Liver (tissue), 9 donors: Measurements from ENCODE around the gene GSE1. TPM values are rescaled to one million over a fixed set of nuclear protein-coding genes. Genes with fewer than 3 reads are reported as not detected.

Experiments used
- DNase-seq: peaks from one replicate; pipeline ENCODE4 v3.0.0-alpha.2; 2017; ENCODE audit warnings: low spot score
- H3K27ac ChIP-seq, 2 donors: one replicate each; pipeline ENCODE4 v1.7.0; 2013; ENCODE audit warnings: inconsistent platforms in 2 of 2, low read length in 2 of 2, control low read depth in 1 of 2, low read depth in 1 of 2, mild to moderate bottlenecking in 1 of 2
- H3K27me3 ChIP-seq, 4 donors: one replicate each; pipeline versions ENCODE4 v1.6.1 to v1.7.0; 2013; ENCODE audit warnings: low read length in 3 of 4, inconsistent platforms in 1 of 4, mild to moderate bottlenecking in 1 of 4, moderate library complexity in 1 of 4; ENCODE audit not compliant: control insufficient read depth in 4 of 4, insufficient read depth in 4 of 4
- H3K36me3 ChIP-seq, 4 donors: one replicate each; pipeline versions ENCODE4 v1.6.1 to v1.7.0; 2013; ENCODE audit warnings: low read length in 3 of 4, mild to moderate bottlenecking in 3 of 4, low read depth in 1 of 4, moderate library complexity in 1 of 4; ENCODE audit not compliant: control insufficient read depth in 4 of 4, insufficient read depth in 3 of 4
- H3K4me1 ChIP-seq, 4 donors: one replicate each; pipeline versions ENCODE4 v1.6.1 to v1.7.0; 2013; ENCODE audit warnings: low read length in 3 of 4, mild to moderate bottlenecking in 3 of 4, moderate library complexity in 1 of 4; ENCODE audit not compliant: control insufficient read depth in 4 of 4, insufficient read depth in 4 of 4
- H3K4me3 ChIP-seq, 3 donors: one replicate each; pipeline versions ENCODE4 v1.6.1 to v1.7.0; 2013; ENCODE audit warnings: low read length in 3 of 3, control low read depth in 1 of 3, low read depth in 1 of 3, mild to moderate bottlenecking in 1 of 3
- H3K9ac ChIP-seq, 2 donors: one replicate each; pipeline ENCODE4 v1.7.0; 2013; ENCODE audit warnings: low read length in 2 of 2, mild to moderate bottlenecking in 2 of 2, moderate library complexity in 2 of 2, control low read depth in 1 of 2, low read depth in 1 of 2
- H3K9me3 ChIP-seq, 4 donors: one replicate each; pipeline versions ENCODE4 v1.6.1 to v1.7.0; 2013; ENCODE audit warnings: low read length in 3 of 4; ENCODE audit not compliant: control insufficient read depth in 4 of 4
- EGR1 ChIP-seq, 2 donors: IDR thresholded peaks; 2 replicates each; pipeline ENCODE4 v1.6.1; 2016 to 2018; ENCODE audit warnings: antibody characterized with exemption in 2 of 2, low read depth in 2 of 2
- FOXA1 ChIP-seq: IDR thresholded peaks from 2 replicates; pipeline ENCODE4 v1.6.1; 2016; ENCODE audit warnings: antibody characterized with exemption
- FOXA2 ChIP-seq: IDR thresholded peaks from 2 replicates; pipeline ENCODE4 v1.6.1; 2016; ENCODE audit warnings: antibody characterized with exemption
- GABPA ChIP-seq, 2 donors: IDR thresholded peaks in 1 of 2; conservative IDR thresholded peaks in 1 of 2; 2 replicates each; pipeline ENCODE4 v1.6.1; 2016; ENCODE audit warnings: antibody characterized with exemption in 2 of 2, mild to moderate bottlenecking in 1 of 2, moderate library complexity in 1 of 2
- HNF4A ChIP-seq, 2 donors: conservative IDR thresholded peaks; 2 replicates each; pipeline ENCODE4 v1.6.1; 2016; ENCODE audit warnings: antibody characterized with exemption in 2 of 2, mild to moderate bottlenecking in 2 of 2
- HNF4G ChIP-seq: IDR thresholded peaks from 2 replicates; pipeline ENCODE4 v1.6.1; 2016; ENCODE audit warnings: antibody characterized with exemption
- JUND ChIP-seq, 2 donors: IDR thresholded peaks; 2 replicates each; pipeline ENCODE4 v1.6.1; 2016; ENCODE audit warnings: antibody characterized with exemption in 2 of 2
- NR2F2 ChIP-seq: IDR thresholded peaks from 2 replicates; pipeline ENCODE4 v1.6.1; 2016; ENCODE audit warnings: antibody characterized with exemption
- RAD21 ChIP-seq, 2 donors: IDR thresholded peaks; 2 replicates each; pipeline ENCODE4 v1.6.1; 2016; ENCODE audit warnings: antibody characterized with exemption in 2 of 2, mild to moderate bottlenecking in 2 of 2
- RXRA ChIP-seq, 2 donors: IDR thresholded peaks; 2 replicates each; pipeline ENCODE4 v1.6.1; 2017 to 2018; ENCODE audit warnings: antibody characterized with exemption in 2 of 2, mild to moderate bottlenecking in 1 of 2
- SP1 ChIP-seq: IDR thresholded peaks from 2 replicates; pipeline ENCODE4 v1.6.1; 2018; ENCODE audit warnings: antibody characterized with exemption, mild to moderate bottlenecking
- TAF1 ChIP-seq: conservative IDR thresholded peaks from 2 replicates; pipeline ENCODE4 v1.6.1; 2016; ENCODE audit warnings: antibody characterized with exemption, mild to moderate bottlenecking
- YY1 ChIP-seq: IDR thresholded peaks from 2 replicates; pipeline ENCODE4 v1.6.1; 2016; ENCODE audit warnings: antibody characterized with exemption, mild to moderate bottlenecking
- WGBS: extraction: QIAGEN DNeasy Blood & Tissue Kit; methylation state at CpG from one replicate; pipeline ENCODE4 v1.1.7; 2013; 5-methylcytosine and 5-hydroxymethylcytosine counted together
- polyA plus RNA-seq, 2 donors: library from polyadenylated mRNA; stranded (reverse) in 1 of 2; unstranded in 1 of 2; fragments of 200-250 nt in 1 of 2; fragments of >200 nt in 1 of 2; fragmentation: Nextera tagmentation in 1 of 2; extraction: Ambion mirVana in 1 of 2; gene quantifications; one replicate each; pipeline versions ENCODE4 v1.2.1 to v1.2.3, GENCODE V29; 2013 to 2015
- total RNA-seq, 2 donors: library from RNA; depleted of rRNA; stranded (reverse); fragments of >200 nt; gene quantifications; one replicate each; pipeline ENCODE4 v1.2.3, GENCODE V29; 2014
- TF ChIP-seq, protein P1 (sequence below): IDR thresholded peaks from 2 replicates; pipeline ENCODE4 v1.6.1; 2016; ENCODE audit warnings: antibody characterized with exemption, mild to moderate bottlenecking
- TF ChIP-seq, protein P2 (sequence below): fragments of 150-350 bp; IDR thresholded peaks from 2 replicates; pipeline ENCODE4 v1.5.1; 2017; ENCODE audit warnings: improper control_type of control experiment, low read depth, low read length; ENCODE audit not compliant: missing input control
- TF ChIP-seq, protein P3 (sequence below): IDR thresholded peaks from 2 replicates; pipeline ENCODE4 v1.6.1; 2016; ENCODE audit warnings: antibody characterized with exemption
- TF ChIP-seq, protein P4 (sequence below): IDR thresholded peaks from 2 replicates; pipeline ENCODE4 v1.6.1; 2016; ENCODE audit warnings: antibody characterized with exemption
- TF ChIP-seq, protein P5 (sequence below): IDR thresholded peaks from 2 replicates; pipeline ENCODE4 v1.6.1; 2016; ENCODE audit warnings: antibody characterized with exemption
- donor health status: healthy.
- donor health status: healthy.
- donor health status: healthy.
- donor health status: healthy.
- donor health status: healthy.

GSE1 gene
- total and polyA plus RNA-seq, 4 donors, result 9.9 to 37.7 (median 25.2) TPM

DNA sequence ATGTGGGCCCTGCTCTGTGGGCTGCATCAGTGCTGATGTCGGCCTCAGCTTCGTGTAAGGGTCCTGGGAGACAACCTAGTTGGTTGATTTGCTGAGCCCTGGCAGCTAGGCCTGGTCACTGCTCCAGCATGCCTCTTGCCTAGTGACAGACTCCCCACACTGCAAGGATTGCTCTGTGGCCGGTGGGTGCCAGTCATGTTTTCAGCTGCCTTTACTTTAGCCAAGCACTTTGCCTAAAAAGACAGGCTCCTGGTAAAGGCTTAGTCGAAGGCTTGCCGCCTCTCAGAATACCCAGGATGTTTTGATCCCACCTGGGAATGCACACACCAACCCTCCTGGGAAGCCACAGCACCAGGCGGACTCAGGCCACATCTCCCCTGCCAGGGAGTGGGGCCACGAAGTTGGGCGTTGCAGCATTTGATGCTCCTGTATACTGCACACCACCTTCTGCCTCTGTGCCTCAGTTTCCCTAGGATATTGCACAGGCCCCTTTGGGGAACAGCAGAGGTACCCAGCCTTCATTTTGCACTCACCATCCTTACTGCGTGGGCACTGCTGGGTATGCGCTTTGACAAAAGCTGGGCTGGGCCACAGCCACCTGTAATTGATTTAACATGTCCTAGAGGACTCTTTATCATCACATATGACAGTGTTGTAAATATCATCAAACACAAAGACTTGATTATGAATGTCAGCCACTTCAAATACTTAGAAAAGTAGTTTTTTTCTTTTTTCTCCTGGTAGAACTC, 55.7 kb downstream of the GSE1 start:
- Histone ChIP-seq H3K9me3 (no peaks in the 10 kb centered on the region), H3K27ac (no peak overlapping the region), H3K9ac (no peak overlapping the region), H3K4me1 (peaks cover 4 to 14% (median 11%) of the 10 kb centered on the region in 4 donors), H3K36me3 (peaks cover 16 to 82% (median 65%) of the 10 kb centered on the region in 4 donors), H3K4me3 (no peak overlapping the region), H3K27me3 (no peaks in the 10 kb centered on the region)
- DNase-seq, result no peak
- TF ChIP-seq, protein P1, sequence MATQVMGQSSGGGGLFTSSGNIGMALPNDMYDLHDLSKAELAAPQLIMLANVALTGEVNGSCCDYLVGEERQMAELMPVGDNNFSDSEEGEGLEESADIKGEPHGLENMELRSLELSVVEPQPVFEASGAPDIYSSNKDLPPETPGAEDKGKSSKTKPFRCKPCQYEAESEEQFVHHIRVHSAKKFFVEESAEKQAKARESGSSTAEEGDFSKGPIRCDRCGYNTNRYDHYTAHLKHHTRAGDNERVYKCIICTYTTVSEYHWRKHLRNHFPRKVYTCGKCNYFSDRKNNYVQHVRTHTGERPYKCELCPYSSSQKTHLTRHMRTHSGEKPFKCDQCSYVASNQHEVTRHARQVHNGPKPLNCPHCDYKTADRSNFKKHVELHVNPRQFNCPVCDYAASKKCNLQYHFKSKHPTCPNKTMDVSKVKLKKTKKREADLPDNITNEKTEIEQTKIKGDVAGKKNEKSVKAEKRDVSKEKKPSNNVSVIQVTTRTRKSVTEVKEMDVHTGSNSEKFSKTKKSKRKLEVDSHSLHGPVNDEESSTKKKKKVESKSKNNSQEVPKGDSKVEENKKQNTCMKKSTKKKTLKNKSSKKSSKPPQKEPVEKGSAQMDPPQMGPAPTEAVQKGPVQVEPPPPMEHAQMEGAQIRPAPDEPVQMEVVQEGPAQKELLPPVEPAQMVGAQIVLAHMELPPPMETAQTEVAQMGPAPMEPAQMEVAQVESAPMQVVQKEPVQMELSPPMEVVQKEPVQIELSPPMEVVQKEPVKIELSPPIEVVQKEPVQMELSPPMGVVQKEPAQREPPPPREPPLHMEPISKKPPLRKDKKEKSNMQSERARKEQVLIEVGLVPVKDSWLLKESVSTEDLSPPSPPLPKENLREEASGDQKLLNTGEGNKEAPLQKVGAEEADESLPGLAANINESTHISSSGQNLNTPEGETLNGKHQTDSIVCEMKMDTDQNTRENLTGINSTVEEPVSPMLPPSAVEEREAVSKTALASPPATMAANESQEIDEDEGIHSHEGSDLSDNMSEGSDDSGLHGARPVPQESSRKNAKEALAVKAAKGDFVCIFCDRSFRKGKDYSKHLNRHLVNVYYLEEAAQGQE, result no peak
- no peak for TF ChIP-seq HNF4G
- TF ChIP-seq RXRA (IDR thresholded peaks at IDR 0.05), result no peak
- no peak for TF ChIP-seq NR2F2
- TF ChIP-seq HNF4A (conservative IDR thresholded peaks at IDR 0.05), result no peak
- TF ChIP-seq FOXA1, result no peak
- no peak for TF ChIP-seq YY1
- WGBS, result 95% methylated on average over 10 of the region's 10 CpGs

DNA sequence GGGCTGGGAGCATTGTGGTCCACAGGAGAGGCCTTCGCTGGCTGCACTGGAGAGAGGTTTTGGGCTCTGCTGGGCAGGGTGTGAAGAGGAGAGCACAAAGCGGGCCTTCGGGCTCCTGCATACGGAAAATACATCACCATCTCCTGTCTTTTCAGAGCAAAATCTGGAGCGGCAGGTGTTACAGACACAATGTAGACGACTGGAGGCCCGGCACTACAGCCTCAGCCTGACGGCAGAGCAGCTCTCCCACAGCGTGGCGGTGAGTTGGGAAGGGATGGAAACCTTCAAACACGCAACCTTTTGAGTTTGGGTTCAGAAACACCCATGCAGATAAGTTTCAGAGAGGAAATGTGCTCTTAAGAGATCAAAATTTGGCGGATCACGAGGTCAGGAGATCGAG, 57.7 kb downstream of the GSE1 start:
- Histone ChIP-seq H3K4me1 (peaks cover 8 to 29% (median 29%) of the 10 kb centered on the region in 4 donors), H3K27me3 (no peaks in the 10 kb centered on the region), H3K9ac (no peak overlapping the region), H3K4me3 (no peak overlapping the region), H3K27ac (no peak overlapping the region), H3K36me3 (peaks cover 13 to 62% (median 47%) of the 10 kb centered on the region in 4 donors), H3K9me3 (no peaks in the 10 kb centered on the region)
- 97% methylated on average over 14 of the region's 14 CpGs for WGBS
- no peak for DNase-seq
- TF ChIP-seq TAF1 (no peak), HNF4A (conservative IDR thresholded peaks at IDR 0.05) (no peak), NR2F2 (no peak), FOXA2 (no peak), FOXA1 (no peak), RAD21 (IDR thresholded peaks at IDR 0.05) (no peak), EGR1 (IDR thresholded peaks at IDR 0.05; ENCODE audit: low read depth in 2 of 2) (no peak), HNF4G (no peak), YY1 (no peak), JUND (IDR thresholded peaks at IDR 0.05) (no peak), SP1 (no peak), RXRA (IDR thresholded peaks at IDR 0.05) (no peak), GABPA (IDR thresholded peaks at IDR 0.05 in 1 of 2, conservative IDR thresholded peaks at IDR 0.05 in 1 of 2) (no peak)
- TF ChIP-seq, protein P2, sequence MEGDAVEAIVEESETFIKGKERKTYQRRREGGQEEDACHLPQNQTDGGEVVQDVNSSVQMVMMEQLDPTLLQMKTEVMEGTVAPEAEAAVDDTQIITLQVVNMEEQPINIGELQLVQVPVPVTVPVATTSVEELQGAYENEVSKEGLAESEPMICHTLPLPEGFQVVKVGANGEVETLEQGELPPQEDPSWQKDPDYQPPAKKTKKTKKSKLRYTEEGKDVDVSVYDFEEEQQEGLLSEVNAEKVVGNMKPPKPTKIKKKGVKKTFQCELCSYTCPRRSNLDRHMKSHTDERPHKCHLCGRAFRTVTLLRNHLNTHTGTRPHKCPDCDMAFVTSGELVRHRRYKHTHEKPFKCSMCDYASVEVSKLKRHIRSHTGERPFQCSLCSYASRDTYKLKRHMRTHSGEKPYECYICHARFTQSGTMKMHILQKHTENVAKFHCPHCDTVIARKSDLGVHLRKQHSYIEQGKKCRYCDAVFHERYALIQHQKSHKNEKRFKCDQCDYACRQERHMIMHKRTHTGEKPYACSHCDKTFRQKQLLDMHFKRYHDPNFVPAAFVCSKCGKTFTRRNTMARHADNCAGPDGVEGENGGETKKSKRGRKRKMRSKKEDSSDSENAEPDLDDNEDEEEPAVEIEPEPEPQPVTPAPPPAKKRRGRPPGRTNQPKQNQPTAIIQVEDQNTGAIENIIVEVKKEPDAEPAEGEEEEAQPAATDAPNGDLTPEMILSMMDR, result no peak
- TF ChIP-seq, protein P3, sequence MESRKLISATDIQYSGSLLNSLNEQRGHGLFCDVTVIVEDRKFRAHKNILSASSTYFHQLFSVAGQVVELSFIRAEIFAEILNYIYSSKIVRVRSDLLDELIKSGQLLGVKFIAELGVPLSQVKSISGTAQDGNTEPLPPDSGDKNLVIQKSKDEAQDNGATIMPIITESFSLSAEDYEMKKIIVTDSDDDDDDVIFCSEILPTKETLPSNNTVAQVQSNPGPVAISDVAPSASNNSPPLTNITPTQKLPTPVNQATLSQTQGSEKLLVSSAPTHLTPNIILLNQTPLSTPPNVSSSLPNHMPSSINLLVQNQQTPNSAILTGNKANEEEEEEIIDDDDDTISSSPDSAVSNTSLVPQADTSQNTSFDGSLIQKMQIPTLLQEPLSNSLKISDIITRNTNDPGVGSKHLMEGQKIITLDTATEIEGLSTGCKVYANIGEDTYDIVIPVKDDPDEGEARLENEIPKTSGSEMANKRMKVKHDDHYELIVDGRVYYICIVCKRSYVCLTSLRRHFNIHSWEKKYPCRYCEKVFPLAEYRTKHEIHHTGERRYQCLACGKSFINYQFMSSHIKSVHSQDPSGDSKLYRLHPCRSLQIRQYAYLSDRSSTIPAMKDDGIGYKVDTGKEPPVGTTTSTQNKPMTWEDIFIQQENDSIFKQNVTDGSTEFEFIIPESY, result no peak
- TF ChIP-seq, protein P1, result no peak
- TF ChIP-seq, protein P4, sequence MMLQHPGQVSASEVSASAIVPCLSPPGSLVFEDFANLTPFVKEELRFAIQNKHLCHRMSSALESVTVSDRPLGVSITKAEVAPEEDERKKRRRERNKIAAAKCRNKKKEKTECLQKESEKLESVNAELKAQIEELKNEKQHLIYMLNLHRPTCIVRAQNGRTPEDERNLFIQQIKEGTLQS, result no peak
- TF ChIP-seq, protein P5, sequence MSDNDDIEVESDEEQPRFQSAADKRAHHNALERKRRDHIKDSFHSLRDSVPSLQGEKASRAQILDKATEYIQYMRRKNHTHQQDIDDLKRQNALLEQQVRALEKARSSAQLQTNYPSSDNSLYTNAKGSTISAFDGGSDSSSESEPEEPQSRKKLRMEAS, result no peak
